Right lobe of liver (tissue), 6 donors: ENCODE results near the gene HECW1. TPM values are rescaled to one million over a fixed set of nuclear protein-coding genes. Genes with fewer than 3 reads are reported as not detected.

Experiments
- ATAC-seq, 4 donors: fragments of 200-7000 bp; cut with Tn5 transposase; one replicate each; pipeline ENCODE4 v1.9.1; 2020; ENCODE audit warnings: mild to moderate bottlenecking in 4 of 4, moderate library complexity in 4 of 4
- DNase-seq, 3 donors: peaks; one replicate each; pipeline ENCODE4 v3.0.0-alpha.2; 2020
- H3K27ac ChIP-seq, 3 donors: fragments of 200-600 bp; one replicate each; pipeline ENCODE4 v1.8.0; 2022
- H3K27me3 ChIP-seq, 2 donors: fragments of 200-600 bp; one replicate each; pipeline ENCODE4 v1.8.0; 2022
- H3K36me3 ChIP-seq, 4 donors: fragments of 200-600 bp; sonication (generic) in 1 of 4; one replicate each; pipeline versions ENCODE4 v1.5.1 to v1.8.0; 2017 to 2022; ENCODE audit warnings: control low read depth in 1 of 4
- H3K4me1 ChIP-seq, 4 donors: fragments of 200-600 bp; sonication (generic) in 1 of 4; one replicate each; pipeline versions ENCODE4 v1.5.1 to v1.8.0; 2017 to 2022; ENCODE audit warnings: control low read depth in 1 of 4
- H3K4me3 ChIP-seq, 3 donors: fragments of 200-600 bp; one replicate each; pipeline ENCODE4 v1.8.0; 2022
- H3K9me3 ChIP-seq, 4 donors: fragments of 200-600 bp; sonication (generic) in 1 of 4; one replicate each; pipeline versions ENCODE4 v1.5.1 to v1.8.0; 2017 to 2022; ENCODE audit warnings: control low read depth in 1 of 4
- CTCF ChIP-seq, 4 donors: fragments of 200-600 bp in 3 of 4; fragments of 450-650 bp in 1 of 4; IDR thresholded peaks; one replicate each; pipeline versions ENCODE4 v1.5.1 to v1.8.0; 2016 to 2022; ENCODE audit warnings: antibody characterized with exemption in 4 of 4, mild to moderate bottlenecking in 2 of 4
- POLR2A ChIP-seq: fragments of 450-650 bp; IDR thresholded peaks from one replicate; pipeline ENCODE4 v1.6.1; 2017; ENCODE audit warnings: antibody characterized with exemption, mild to moderate bottlenecking
- WGBS: methylation state at CpG from one replicate; pipeline ENCODE4 v1.1.6; 2018; ENCODE audit warnings: low coverage, low lambda C conversion rate; ENCODE audit not compliant: insufficient coverage; ENCODE audit errors: missing lambda C conversion rate; 5-methylcytosine and 5-hydroxymethylcytosine counted together
- intact Hi-C, 2 donors: fragments of 100-400 bp; cut with DNase I; formaldehyde crosslinking; loops; one replicate each; pipeline versions ENCODE4 v1.11.2 to v1.14.1; 2022
- total RNA-seq, 6 experiments: library from RNA; depleted of rRNA in 2 of 6; stranded (reverse); fragments of >200 nt in 2 of 6; fragmentation: NEBNext Ultra II Directional in 3 of 6; extraction: Animal tissue kit (Norgen Biotek cat#: 25700) in 3 of 6; gene quantifications; one replicate each; pipeline versions ENCODE4 v1.1.0 to v1.2.4, GENCODE V29; 2016 to 2023
- donor health status: DM: no; HTN: yes; CAD: no.
- donor health status: DM: no; HTN: no; CAD: no.
- donor health status: DM: no; HTN: no; CAD: no.
- donor health status: DM: no; HTN: yes; CAD: no.
- donor health status: DM: no; HTN: yes; CAD: no.

HECW1 gene
- total RNA-seq, 6 experiments from 2014 or later = 0.02 to 0.87 (median 0.09) TPM; not detected in 1

- no peak overlapping the region for H3K4me3 ChIP-seq
- no peaks in the 10 kb centered on the region for H3K4me1 ChIP-seq
- no peaks in the 10 kb centered on the region for H3K36me3 ChIP-seq
- DNase-seq (no peak), ATAC-seq (peak in 1 of 4 donors; percentile 12)
- intact Hi-C loops = no loop called here
- no peak overlapping the region for H3K27ac ChIP-seq
- TF ChIP-seq CTCF (IDR thresholded peaks at IDR 0.05) (no peak), POLR2A (no peak)
- H3K27me3 ChIP-seq = no peaks in the 10 kb centered on the region
- H3K9me3 ChIP-seq = no peaks in the 10 kb centered on the region
- WGBS = 48% methylated on average over 7 of the region's 7 CpGs
Observed at GRCh38 chr7:43198599-43199090, 86.2 kb downstream of the HECW1 start.

GRCh38 chr7:43199371-43200160, 87.1 kb downstream of the HECW1 start:
- H3K27ac ChIP-seq = no peak overlapping the region
- H3K27me3 ChIP-seq = no peaks in the 10 kb centered on the region
- intact Hi-C loops = no loop called here
- H3K9me3 ChIP-seq = no peaks in the 10 kb centered on the region
- TF ChIP-seq CTCF (IDR thresholded peaks at IDR 0.05) (no peak), POLR2A (no peak)
- H3K4me3 ChIP-seq = no peak overlapping the region
- ATAC-seq = no peak
- H3K4me1 ChIP-seq = no peaks in the 10 kb centered on the region
- WGBS = 35% methylated on average over 8 of the region's 8 CpGs
- no peaks in the 10 kb centered on the region for H3K36me3 ChIP-seq
- DNase-seq = no peak

- Histone ChIP-seq H3K4me3 (no peak overlapping the region), H3K9me3 (no peaks in the 10 kb centered on the region), H3K36me3 (no peaks in the 10 kb centered on the region), H3K27me3 (no peaks in the 10 kb centered on the region), H3K27ac (no peak overlapping the region), H3K4me1 (no peaks in the 10 kb centered on the region)
- ATAC-seq = no peak
- WGBS = 38% methylated on average over 2 of the region's 2 CpGs
- no peak for TF ChIP-seq CTCF (IDR thresholded peaks at IDR 0.05)
- no peak for TF ChIP-seq POLR2A
- intact Hi-C loops = no loop called here
- no peak for DNase-seq
Observed at GRCh38 chr7:43201912-43202311, 89.5 kb downstream of the HECW1 start.

GRCh38 chr7:43204081-43204480, 91.6 kb downstream of the HECW1 start:
- H3K36me3 ChIP-seq = no peaks in the 10 kb centered on the region
- TF ChIP-seq POLR2A (no peak), CTCF (IDR thresholded peaks at IDR 0.05) (no peak)

More at GRCh38 chr7:43204081-43204480, 91.6 kb downstream of the HECW1 start:
- Histone ChIP-seq H3K27me3 (no peaks in the 10 kb centered on the region), H3K9me3 (no peaks in the 10 kb centered on the region), H3K4me1 (no peaks in the 10 kb centered on the region), H3K27ac (no peak overlapping the region), H3K4me3 (no peak overlapping the region)
- intact Hi-C loops = no loop called here
- 15% methylated on average over 1 of the region's 1 CpG for WGBS
- DNase-seq (no peak), ATAC-seq (no peak)
